Ureter (tissue), 1 donor: ENCODE data around the gene SMLR1. TPM values are rescaled to one million over a fixed set of nuclear protein-coding genes. Genes with fewer than 3 reads are reported as not detected.
"Not testable (repeated sequence)": the region's sequence is repeated elsewhere in the genome, so short reads cannot be mapped to it uniquely, and the experiment has no call there.

Experiments
- DNase-seq: peaks from one replicate; pipeline ENCODE4 v3.0.0-alpha.2; 2020; ENCODE audit warnings: low spot score
- total RNA-seq: library from RNA; stranded (reverse); gene quantifications from one replicate; pipeline ENCODE4 v1.2.4, GENCODE V29; 2023
- donor health status: DM: yes; HTN: yes; CAD: no.

The SMLR1 gene
- not detected for total RNA-seq

DNA sequence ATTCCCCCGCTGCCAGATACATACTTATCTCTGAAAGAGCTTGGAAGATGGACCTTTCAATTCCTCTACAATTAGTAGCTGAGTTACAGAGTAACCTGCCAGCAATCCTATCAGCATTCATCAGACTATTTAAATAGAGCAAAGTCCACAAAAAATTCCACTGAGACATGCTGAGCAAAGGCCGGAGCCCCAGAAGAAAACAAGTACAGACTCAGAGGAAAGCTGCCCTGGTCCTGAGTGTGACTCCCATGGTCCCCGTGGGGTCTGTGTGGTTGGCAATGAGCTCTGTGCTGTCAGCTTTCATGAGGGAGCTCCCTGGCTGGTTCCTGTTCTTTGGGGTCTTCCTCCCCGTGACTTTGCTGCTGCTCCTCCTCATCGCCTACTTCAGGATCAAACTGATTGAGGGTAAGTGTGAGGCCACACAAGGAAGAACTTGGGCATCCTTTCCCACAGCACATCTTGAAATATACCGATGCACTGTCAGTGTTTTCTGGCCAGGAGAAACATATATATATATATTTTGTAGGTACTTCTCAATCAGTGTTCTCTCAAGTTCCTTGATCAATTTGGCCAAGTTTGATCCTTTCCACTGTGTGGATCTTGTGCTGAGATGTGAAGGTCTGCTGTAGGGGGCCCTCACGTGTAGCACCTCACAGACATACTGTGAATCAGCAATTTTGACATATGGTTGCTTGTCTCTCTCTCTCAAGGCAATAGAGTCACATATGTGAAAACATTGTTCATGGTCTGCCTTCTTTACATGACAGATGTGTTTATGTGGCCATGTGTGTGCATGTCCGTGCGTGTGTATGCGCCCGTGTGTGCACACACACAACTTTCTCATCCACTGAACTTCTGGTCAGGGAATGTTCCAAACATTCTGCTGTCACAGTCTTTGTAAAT is at the start of gene SMLR1:
SMLR1 (plus strand) TSS at position 160 of the 903 bp plus-strand sequence; CDS start at position 168, 8 bp downstream.
- DNase-seq = no peak

DNA sequence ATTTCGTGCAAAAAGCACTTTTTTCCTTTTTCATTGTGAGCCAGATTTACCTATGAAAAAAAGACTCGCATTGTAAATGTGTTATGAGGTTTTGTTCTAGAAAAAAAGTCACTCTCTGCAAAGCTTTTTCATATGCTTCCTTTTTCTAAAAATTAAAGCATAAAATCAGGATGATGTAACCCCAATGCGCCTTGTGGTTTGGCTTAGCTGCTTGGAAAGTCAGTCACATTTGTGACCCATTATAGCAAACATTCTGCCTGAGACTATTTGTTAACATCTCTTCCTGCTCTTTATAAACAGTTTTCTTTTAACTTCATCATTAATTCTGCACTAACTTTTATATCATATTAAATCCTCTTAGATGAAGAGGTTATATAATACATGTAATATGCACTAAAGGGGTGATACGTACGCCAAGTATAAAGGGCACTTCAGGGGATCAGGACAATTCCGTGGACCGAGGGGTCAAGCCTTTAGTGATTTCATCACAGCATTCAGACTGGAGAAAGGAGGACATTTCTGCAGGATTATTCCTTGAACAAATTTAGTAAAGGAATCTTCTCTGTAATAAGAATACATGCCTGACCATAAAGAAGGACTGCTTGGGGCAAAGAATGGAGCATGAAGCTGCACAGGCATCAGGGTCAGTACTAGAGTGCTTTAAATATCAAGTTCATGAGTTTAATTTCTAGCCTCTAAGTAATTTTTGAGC is 48.1 kb upstream of the SMLR1 start:
- no peak for DNase-seq

DNA sequence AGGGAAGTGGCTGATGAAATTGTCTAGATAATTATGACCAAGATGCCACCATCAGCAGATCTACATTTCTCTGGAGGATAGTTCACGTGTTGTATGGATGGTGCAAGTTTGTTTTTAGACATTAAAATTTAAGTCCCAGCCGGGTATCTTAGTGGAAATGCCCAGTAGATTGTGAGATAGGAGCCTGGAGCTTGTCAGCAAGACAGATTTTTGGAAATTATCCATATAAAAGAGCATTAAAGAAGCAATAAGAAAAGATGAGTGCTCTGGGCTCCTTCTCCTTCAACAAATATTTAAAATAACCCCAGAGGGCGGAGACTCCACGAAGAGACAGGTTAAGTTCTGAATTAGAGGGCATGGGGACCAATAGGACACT is 47.6 kb upstream of the SMLR1 start:
- no peak for DNase-seq

DNA sequence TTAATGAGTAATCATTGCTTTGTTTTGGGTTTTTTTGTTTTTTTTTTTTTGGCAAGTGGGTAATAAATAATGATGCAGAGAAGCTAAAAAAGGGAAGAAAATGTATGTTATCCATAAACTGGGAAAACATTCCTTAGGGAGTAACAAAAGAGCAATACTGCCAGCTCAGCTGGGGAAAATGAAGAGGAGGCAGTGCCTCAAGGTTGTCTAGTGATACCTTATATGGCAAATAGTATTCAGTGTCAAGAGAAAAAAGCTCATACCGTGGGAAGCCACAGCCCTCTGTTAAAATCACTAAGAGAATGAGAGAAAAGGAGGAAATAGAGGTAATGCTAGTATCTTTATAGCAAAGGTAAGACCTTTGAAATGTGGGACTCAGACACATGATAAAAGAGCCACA is 47.1 kb upstream of the SMLR1 start:
- no peak for DNase-seq

DNA sequence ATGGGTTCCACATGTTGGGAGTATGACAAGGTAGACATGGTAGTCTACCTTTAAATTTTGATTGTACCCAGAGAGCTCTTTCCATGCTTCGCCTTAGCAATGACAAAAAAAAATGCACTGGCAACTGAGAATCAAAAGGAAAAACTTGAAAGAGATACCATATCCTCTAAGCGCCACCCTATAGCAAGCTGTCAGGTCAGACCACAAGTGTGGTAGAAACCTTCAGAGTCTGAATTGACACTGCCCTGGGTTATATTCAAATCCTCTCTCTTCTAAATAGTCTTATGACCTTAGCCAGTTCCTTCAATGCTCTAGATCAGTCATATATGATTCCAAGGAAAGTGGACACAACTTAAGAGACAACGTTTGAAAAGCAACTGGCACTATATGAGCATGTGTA is 45.6 kb upstream of the SMLR1 start:
- no peak for DNase-seq

DNA sequence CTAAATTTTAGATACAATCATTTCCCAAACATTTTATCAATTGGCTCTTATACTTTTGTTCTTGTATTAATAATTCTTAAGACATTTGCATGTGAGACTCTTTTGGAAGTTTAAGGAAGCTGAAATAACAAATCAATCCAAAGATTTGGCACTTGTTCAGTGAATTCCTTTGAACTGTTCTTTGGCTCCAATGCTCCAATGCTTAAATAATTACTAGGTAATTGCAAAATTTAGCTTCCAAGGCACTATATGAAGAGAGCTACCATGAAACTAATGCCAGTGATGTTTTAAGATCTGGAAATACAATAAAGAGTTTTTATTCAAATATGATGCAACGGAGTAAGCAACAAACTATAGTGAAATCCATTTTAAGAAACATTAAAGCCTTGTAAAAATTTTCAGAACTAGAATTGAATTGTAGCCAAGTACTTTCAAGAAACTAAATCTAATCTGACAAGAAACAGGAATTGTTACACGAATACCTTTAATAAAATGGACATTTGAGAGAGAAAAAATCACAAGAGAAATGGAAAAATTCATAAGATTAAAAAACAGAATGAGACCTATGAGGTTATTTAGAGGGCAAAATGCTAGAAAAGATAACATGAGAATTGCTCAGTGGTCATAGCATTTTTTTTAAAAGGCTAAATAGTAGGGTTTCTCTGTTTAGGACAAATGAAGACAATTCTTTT is 43.6 kb upstream of the SMLR1 start:
- DNase-seq = no peak

DNA sequence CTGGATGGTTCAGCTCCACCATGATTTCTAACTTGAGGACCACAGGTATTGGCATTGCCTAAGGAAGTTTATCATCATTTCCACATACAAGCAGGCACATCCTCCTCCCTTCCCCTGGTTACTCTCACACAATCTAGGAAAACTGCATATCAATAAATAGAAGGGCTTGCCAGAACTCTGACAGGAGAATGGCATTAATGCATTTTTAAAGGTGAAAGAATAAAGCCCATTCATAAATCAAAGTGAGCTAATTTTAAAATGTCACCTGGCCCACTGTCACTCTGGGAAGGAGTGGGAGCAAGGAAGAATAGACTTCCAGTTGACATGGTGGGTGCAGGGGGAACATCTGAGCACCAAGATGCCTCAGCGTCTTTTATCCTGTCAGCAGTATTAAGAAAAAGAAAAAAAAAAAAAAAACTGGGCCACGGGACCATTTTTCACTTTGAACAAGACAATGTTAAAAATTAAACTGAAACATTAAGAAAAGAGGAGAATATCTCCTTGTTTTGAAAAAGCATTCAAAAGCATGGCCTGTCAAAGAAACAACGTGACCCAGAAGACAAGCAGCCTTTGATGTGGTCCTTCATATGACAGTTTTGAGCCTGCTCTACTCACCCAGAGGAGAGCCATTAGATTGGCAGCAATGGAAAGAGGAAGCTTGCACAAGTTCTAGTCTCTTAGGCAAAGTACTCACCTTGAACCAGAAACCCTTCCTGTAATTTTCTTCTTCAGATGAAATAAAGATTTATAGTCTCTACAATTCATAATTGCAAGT is 39.3 kb upstream of the SMLR1 start:
- DNase-seq = no peak

DNA sequence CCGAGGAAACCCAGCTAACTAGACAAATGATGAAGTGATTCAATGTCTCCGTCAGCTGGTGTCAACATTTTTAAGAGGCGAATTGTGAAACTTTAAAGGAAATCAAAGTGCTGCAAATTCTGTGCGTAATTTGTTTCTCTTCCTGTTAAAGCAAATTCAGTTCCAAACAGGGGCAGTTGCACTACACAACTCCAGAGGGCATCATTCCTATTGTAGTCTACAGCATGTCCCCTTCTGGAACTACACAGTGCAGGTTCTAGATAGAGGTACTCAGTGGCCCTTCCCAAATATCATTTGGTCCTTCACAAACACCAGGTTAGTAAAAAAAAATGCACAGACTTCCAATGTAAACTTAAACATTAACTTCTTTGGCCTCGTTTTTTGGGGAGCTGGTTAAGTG is 38.3 kb upstream of the SMLR1 start:
- no peak for DNase-seq

DNA sequence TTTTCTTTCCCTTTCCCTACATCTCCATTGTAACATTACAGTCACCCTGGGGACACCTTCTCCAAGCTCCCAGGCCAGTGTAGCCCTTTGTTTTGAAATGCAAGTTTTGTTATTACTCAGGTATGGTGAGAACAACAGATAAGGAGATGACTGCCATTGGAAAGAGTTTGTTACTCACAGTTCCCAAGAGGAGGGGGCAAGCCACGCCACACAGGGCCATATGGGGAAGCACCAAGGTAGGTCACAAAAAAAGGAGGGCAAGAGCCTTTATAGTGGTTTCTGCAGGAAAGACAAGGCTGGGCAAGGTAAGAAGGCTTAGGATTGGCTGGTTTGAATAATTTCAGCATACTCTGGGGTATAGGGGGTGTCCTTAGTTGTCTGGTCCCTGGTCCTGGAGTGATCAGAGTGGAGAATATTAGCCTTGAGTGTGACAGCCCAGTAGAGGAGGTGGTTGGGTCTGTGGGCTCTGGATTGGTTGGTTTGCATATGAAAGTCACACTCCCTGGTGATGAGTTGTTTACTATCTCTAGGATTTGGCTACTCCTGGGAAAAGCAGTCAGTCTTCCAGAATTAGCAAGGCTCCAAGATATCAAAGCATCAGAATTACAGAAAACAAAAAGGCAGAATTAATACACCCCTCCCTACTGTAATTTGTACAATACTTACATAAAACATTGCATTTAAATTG is 33.1 kb upstream of the SMLR1 start:
- DNase-seq = no peak

DNA sequence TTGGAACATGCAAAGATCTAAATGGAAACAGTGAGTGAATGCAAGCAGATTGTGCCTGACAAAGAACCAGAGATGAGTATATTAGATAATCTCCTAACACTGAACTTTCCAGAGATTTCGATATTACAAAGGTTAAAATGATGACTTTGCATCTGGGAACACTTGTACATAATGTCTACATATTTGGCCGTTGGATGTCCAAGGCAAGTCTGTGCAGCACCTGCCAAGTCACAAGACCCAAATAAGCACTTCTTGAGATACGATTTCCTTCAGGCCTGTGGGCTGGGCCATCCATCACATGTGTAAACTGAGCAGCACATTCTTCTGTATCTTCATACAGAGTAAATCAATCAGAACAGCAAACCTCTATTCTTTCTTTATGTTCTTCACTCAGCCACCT is 32.5 kb upstream of the SMLR1 start:
- DNase-seq = no peak

DNA sequence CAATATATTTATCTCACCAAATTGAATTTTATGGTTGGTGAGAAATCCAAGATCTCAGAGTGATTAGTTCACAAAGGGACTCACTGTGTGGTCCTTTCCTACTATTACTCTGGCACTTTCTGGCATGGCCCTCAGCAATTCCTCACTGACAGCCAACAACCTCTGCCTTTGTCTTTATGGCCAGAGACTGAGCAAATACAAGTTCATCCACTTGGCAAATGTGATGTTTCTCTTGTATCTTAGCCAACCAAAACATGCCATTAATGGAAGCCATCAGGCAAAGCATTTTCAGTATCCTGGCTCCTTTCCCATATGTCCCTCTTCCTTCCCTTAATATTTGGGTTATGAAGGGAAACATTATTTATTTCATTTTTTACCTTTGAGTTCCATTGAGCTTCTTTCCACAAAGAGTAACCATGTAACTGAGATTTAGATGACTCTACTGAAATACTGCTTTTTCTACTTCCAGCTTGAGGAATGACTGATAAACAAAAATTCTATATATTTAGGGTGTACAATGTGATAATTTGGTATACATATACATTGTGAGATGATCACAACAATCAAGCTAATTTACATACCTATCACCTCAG is 30.8 kb upstream of the SMLR1 start:
- DNase-seq = no peak

DNA sequence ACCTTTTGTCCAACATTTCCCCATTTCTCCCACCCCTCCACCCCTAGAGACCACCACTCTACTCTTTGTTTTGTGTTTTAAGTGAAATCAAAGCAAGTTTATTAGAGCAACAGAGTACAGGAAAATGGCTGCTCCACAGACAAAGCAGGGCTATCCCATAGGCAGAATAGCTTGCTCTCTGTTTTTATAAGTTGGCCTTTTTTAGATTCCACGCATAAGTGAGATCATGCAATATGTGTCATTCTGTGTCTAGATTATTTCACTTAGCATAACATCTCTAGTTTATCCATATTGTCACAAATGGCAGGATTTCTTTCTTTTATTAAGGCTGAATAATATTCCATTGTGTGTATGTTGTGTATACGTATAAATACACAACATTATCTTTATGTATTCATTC is 30.1 kb upstream of the SMLR1 start:
- no peak for DNase-seq

DNA sequence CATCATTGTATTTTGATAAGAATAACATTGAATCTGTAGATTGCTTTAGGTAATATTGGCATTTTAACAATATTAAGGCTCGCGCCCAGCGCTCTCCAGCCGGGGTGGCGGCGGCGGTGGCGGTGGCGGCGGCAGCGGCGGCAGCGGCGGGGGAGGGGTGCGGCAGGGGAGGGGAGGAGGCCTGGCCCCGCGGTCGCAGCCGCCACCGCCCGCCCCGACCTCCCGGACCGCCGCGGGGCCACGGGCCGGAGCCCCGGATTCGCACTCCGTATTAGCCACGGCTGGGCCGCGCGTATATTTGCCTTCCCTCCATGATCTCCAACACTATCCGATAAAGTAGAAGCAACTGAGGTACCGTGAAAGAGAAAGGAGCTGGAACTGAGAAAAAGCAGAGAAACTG is 25.8 kb upstream of the SMLR1 start:
- not testable (repeated sequence) for DNase-seq

DNA sequence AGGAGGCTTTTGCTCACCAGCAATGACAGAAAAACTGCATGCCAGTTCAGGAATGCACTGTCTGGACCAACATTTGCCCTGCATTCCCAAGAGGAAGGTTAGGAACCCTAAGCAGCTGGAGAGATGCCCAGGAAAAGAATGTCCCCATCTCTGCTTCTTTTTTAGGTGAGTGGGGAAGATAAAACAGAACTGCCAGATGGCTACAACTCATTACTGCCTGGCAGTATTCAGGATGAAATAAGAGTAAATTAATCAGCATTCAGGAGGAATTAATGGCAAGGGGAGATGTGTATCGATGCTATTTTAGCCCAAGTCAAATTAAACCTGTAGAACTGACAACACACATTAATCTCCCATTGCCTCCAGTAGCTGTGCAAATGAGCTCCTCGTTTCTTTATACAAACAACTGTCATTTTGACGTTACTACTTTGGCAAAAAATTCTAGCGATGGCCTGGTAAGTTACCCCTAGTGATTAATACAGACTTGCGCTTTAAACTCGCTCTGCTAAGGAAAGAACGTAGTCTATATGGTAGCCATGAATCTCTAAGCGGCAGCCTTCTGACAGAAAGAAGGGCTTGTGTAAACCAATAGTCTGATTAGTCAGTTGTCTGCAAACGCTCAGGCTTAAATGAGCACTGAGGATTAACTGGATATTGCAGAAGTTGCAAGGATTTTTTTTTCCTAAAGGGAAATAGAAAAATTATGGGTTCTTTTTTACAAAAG is 16.7 kb upstream of the SMLR1 start:
- DNase-seq = no peak

DNA sequence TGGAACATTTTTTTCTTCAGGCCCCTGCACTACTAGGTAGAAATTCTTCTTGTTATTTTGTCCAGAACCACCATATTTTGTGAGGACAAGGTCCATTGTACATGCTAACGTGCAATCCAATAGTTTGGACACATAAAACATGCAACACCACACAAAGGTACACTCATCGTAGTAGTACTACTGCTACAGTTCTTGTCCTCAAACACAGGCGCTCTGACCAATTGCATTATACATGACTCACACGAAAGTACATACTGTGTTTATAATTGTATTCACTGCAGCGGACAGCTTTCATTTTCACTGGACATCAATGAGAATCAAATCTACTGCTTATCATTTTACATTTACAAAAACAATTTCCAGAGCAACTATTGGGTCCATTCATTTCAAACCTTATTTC is 15.3 kb upstream of the SMLR1 start:
- no peak for DNase-seq

DNA sequence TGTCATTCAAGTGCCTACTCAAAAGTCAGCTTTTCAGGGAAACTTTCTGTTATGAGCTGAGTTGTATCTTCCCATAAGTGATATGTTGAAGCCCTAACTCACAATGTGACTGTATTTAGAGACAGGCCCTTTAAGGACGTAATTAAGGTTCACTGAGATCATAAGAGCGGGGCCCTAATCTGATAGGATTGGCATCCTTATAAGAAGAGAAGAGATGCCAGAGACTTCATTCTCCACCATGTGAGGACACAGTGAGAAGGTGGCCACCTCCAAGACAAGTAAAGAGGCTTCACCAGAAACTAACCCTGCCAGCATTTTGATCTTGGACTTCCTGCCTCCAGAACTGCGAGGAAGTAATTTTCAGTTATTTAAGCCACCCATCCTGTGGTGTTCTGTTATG is 12.7 kb upstream of the SMLR1 start:
- no peak for DNase-seq

DNA sequence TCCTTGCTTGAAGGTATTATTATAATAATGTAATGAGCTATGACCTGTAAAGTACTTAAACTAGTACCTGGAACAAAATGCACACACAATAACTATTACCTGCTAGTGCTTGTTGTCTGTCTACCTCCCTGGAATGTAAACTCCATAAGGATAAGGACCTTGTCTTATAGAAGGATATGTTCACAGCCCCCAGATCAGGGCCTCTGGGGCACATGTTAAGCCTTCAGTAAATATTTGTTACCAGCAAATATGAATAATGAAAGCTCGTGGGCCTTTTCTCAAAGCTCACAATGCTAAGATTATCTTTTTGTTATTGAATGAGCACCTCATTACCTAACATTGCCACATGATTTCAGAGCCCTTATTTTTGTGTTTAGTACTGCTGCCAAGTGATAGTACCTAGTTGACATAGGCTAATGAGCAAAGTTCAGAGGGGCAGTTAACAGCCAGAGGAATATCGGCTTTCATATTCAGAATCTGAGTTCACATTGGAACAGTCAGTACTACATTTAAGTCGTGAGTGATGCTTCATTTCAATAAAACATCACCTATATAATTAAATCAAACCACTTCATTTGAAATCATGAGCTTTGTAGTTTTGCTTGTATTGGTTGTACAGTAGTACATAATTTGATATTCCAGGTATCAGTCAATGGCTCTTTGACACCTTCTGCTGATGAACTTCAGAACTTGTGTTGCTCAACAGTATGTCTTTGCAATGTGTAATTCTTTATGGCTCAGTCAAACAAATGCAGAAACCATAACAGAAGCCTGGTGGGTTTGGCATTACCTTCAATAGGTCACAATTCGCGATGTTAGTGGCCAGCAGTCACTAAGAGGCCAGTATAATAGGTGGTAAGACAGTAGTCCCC is 11.8 kb upstream of the SMLR1 start:
- no peak for DNase-seq

DNA sequence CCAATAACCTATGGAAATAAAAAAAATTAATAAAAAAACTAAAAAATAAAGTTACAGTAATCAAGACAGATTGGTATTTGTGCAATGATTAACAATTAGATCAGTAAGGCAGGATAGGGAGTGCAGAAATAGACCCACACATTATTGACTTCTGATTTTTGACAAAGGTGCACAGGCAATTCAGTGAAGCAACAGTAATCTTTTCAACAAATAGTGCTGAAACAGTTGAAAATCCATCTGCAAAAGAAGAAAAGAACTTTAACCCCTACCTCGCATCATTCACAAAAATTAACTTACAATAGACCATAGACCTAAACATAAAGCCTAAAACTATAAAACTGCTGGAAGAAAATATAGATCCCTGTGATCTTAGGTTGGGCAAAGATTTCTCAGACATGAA is 4.5 kb upstream of the SMLR1 start:
- no peak for DNase-seq
